GM12878 (cell line): ENCODE results near the gene ZSWIM3. TPM values are rescaled to one million over a fixed set of nuclear protein-coding genes. Genes with fewer than 3 reads are reported as not detected.

Experiments
- ATAC-seq: fragments of 200-7000 bp; cut with Tn5 transposase; 3 replicates; pipeline ENCODE4 v1.9.1; 2020; ENCODE audit warnings: mild to moderate bottlenecking, moderate library complexity
- BruUV-seq: library from RNA; stranded (reverse); fragments of 400-500 nt; replicated peaks from 2 replicates; lab custom pipeline; 2021; lab: Mats Ljungman, UMichigan
- CTCF ChIA-PET: fragments of 300-600 bp; sonication (Branson Sonifier 250); formaldehyde crosslinking; extraction: SDS; loops from one replicate; lab custom pipeline; 2021; ENCODE audit warnings: inconsistent platforms; lab: Yijun Ruan, JAX
- POLR2A ChIA-PET: fragments of 350-600 bp; formaldehyde crosslinking; extraction: SDS; loops from one replicate; lab custom pipeline; 2021; ENCODE audit warnings: inconsistent platforms; lab: Charles Lee
- RAD21 ChIA-PET: fragments of 300-600 bp; sonication (Branson Sonifier 250); formaldehyde crosslinking; loops from one replicate; lab custom pipeline; 2023; ENCODE audit warnings: antibody characterized with exemption; ENCODE audit not compliant: unreplicated experiment; lab: Charles Lee
- SMC1A ChIA-PET: fragments of 300-600 bp; sonication (Branson Sonifier 250); formaldehyde crosslinking; loops from one replicate; lab custom pipeline; 2023; ENCODE audit not compliant: unreplicated experiment, uncharacterized antibody; lab: Charles Lee
- DNase-seq: peaks from one replicate; pipeline ENCODE4 v3.0.0-alpha.2; 2011; ENCODE audit warnings: low read depth, low spot score
- FAIRE-seq: peaks from 3 replicates; lab custom pipeline; 2011; peaks lifted over from hg19 to GRCh38; lab: Jason Lieb, UNC
- H2AFZ ChIP-seq: 2 replicates; pipeline ENCODE4 v1.6.0; 2011; ENCODE audit warnings: low read depth, low read length, control low read depth; ENCODE audit not compliant: control insufficient read depth
- H3K27ac ChIP-seq: 2 replicates; pipeline ENCODE4 v1.5.1; 2011; ENCODE audit warnings: control low read depth; ENCODE audit not compliant: control insufficient read depth, insufficient read depth
- H3K27me3 ChIP-seq, 2 experiments: replicated peaks in 1 of 2; 2 replicates each; pipeline versions ENCODE4 v1.6.0 to v1.6.1; 2011; ENCODE audit warnings: low read length in 1 of 2; ENCODE audit not compliant: control insufficient read depth in 2 of 2, insufficient read depth in 2 of 2
- H3K36me3 ChIP-seq, 2 experiments: 2 replicates each; pipeline ENCODE4 v1.5.1; 2011; ENCODE audit warnings: low read length in 1 of 2; ENCODE audit not compliant: control insufficient read depth in 2 of 2, insufficient read depth in 2 of 2
- H3K4me1 ChIP-seq: 2 replicates; pipeline ENCODE4 v1.6.1; 2011; ENCODE audit warnings: mild to moderate bottlenecking, low read length, moderate library complexity, mixed read lengths; ENCODE audit not compliant: control insufficient read depth, insufficient read depth
- H3K4me2 ChIP-seq: 2 replicates; pipeline ENCODE4 v1.6.0; 2011; ENCODE audit warnings: control low read depth; ENCODE audit not compliant: control insufficient read depth, insufficient read depth
- H3K4me3 ChIP-seq: fragments of 200-600 bp; sonication (generic); 2 replicates; pipeline ENCODE4 v1.5.1; 2016
- H3K79me2 ChIP-seq: 2 replicates; pipeline ENCODE4 v1.6.0; 2011; ENCODE audit warnings: low read length; ENCODE audit not compliant: control insufficient read depth, insufficient read depth
- H3K9ac ChIP-seq: 2 replicates; pipeline ENCODE4 v1.8.0; 2011; ENCODE audit warnings: low read length, control low read depth, mixed read lengths; ENCODE audit not compliant: control insufficient read depth, insufficient read depth
- H3K9me3 ChIP-seq: replicated peaks from 3 replicates; pipeline ENCODE4 v1.5.1; 2011; ENCODE audit warnings: mild to moderate bottlenecking, low read length; ENCODE audit not compliant: control insufficient read depth, insufficient read depth
- H4K20me1 ChIP-seq: 2 replicates; pipeline ENCODE4 v1.6.0; 2011; ENCODE audit not compliant: control insufficient read depth, insufficient read depth
- HCFC1 ChIP-seq: fragments of 150-350 bp; IDR thresholded peaks from 2 replicates; pipeline ENCODE4 v1.6.1; 2014; ENCODE audit warnings: low read length
- IKZF2 ChIP-seq, 2 experiments: fragments of 450-650 bp; IDR thresholded peaks; 2 replicates each; pipeline ENCODE4 v1.6.1; 2017; ENCODE audit warnings: mild to moderate bottlenecking in 2 of 2, moderate library complexity in 2 of 2
- SMC3 ChIP-seq: IDR thresholded peaks from 2 replicates; pipeline ENCODE4 v1.6.1; 2011; ENCODE audit warnings: low read length, improper control_type of control experiment, borderline replicate concordance
- ZNF592 ChIP-seq: fragments of 450-650 bp; IDR thresholded peaks from 2 replicates; pipeline ENCODE4 v1.6.1; 2017; ENCODE audit warnings: mild to moderate bottlenecking, moderate library complexity
- WGBS: methylation state at CpG from one replicate; pipeline ENCODE4 v1.1.6; 2016; ENCODE audit warnings: low lambda C conversion rate; ENCODE audit not compliant: insufficient replicate concordance, insufficient coverage; ENCODE audit errors: missing lambda C conversion rate; 5-methylcytosine and 5-hydroxymethylcytosine counted together
- in situ Hi-C: fragments of 300-500 bp; cut with MboI; formaldehyde crosslinking; loops from 9 replicates; pipeline ENCODE4 v1.14.3; 2018; ENCODE audit warnings: mixed read lengths
- intact Hi-C: fragments of 100-400 bp; cut with micrococcal nuclease; formaldehyde crosslinking; loops from one replicate; pipeline ENCODE4 v1.14.2; 2022; ENCODE audit not compliant: unreplicated experiment
- polyA plus RNA-seq, 11 experiments: library from polyadenylated mRNA; depleted of rRNA in 4 of 11; unstranded in 6 of 11; stranded (reverse) in 5 of 11; fragments of >200 nt; fragmentation: Nextera tagmentation in 4 of 11; fragmentation: Illumina TruSeq in 1 of 11; extraction: Ambion mirVana in 4 of 11; extraction: Trizol in 1 of 11; gene quantifications; 1 replicate in 1 of 11; 2 replicates in 10 of 11; pipeline versions ENCODE4 v1.2.1 to v1.2.3, GENCODE V29; 2011 to 2016; ENCODE audit warnings: inconsistent platforms in 2 of 11, missing spikeins in 2 of 11, low read depth in 1 of 11
- total RNA-seq, 4 experiments: library from RNA; depleted of rRNA in 3 of 4; stranded (reverse); fragments of >200 nt in 3 of 4; fragmentation: Illumina TruSeq in 1 of 4; extraction: Trizol in 1 of 4; gene quantifications; 2 replicates each; pipeline versions ENCODE4 v1.2.1 to v1.2.3, GENCODE V29; 2013 to 2021

ZSWIM3 gene
- total and polyA plus RNA-seq, 10 of the 15 experiments (the other 5 are each of a cell fraction or from before 2014, with no cell fraction given) = 1.6 to 5.1 (median 4.2) TPM

GRCh38 chr20:45860560-45861220, 3.3 kb downstream of the ZSWIM3 start:
- H3K79me2 ChIP-seq = peaks cover 15% of the 10 kb centered on the region
- POLR2A ChIA-PET = interaction anchor here (1.5 kb wide), 2 partner anchors 30 to 74 kb away, joined by 3 to 4 read pairs; partner anchors contain the start of gene PCIF1
- RAD21 ChIA-PET = no interaction called here

More at GRCh38 chr20:45860560-45861220, 3.3 kb downstream of the ZSWIM3 start:
- no peaks in the 10 kb centered on the region for H4K20me1 ChIP-seq
- DNase-seq (no peak), ATAC-seq (no peak), FAIRE-seq (no peak)
- ChIA-PET SMC1A (no interaction called here), CTCF (interaction anchor here (1.4 kb wide), 1 partner anchor 109 kb away, joined by 3 read pairs; no protein-coding TSS in a partner anchor)
- H2AFZ ChIP-seq = no peak overlapping the region
- H3K9ac ChIP-seq = no peak overlapping the region
- peaks cover 8% of the 10 kb centered on the region for H3K4me1 ChIP-seq
- H3K27me3 ChIP-seq = no peaks in the 10 kb centered on the region
- no peak overlapping the region for H3K4me3 ChIP-seq
- BruUV-seq = no TSS peak
- H3K4me2 ChIP-seq = no peak overlapping the region
- WGBS = 85% methylated on average over 7 of the region's 7 CpGs
- in situ Hi-C loops = no loop called here
- H3K27ac ChIP-seq = no peak overlapping the region
- H3K9me3 ChIP-seq = no peaks in the 10 kb centered on the region
- intact Hi-C loops = no loop called here
- no peaks in the 10 kb centered on the region for H3K36me3 ChIP-seq
- TF ChIP-seq ZNF592 (no peak), HCFC1 (no peak), IKZF2 (IDR thresholded peaks at IDR 0.05) (no peak), SMC3 (no peak)
